Measurements from ENCODE around the gene ASIC3. TPM values are rescaled to one million over a fixed set of nuclear protein-coding genes. Genes with fewer than 3 reads are reported as not detected.

ASIC3 gene
- total and polyA plus RNA-seq, 2 experiments from 2014 or later: 2.1 to 4.5 TPM

DNA sequence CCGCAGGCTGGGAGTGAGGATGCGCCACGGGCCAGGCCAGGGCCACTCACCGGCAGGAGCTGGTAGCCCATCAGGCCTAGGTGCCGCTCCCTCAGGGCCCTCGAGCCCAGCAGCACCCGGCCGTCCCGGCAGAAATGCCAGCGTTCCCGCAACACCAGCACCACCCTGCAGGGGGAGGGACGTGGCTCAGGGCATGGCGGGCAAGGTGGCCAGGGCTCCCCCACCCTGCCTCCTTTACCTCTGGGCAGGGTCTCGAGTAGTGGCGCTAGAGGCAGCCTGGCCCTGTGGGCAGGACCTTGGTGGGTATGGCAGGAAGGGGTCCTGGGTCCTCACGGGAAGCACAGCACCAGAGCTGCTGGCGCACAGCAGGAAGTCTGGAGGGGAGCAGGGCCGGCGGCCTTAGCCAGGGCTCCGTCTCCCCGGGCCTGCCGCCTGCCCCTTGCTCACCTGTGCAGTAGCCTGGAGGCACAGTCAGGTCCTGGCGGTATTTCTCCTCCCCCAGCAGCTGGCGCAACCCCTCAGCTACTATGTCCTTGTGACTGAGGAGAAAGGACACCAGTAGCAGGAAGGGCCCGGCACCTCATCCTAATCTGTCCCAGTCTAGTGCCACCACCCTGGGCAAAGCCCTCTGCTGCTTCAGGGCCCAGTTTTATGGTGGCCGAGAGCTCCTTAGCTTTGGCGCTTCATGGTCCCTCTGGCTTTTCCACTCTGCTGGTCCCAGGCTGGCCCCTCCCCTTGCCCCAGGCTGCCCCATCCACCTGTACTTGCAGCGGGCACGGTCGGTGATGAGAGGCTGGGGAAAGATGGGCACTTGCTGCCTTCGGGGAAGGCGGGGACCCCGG lies 28.8 kb downstream of the ASIC3 start:
- WGBS (ENCODE audit: low lambda C conversion rate, missing lambda C conversion rate): 89% methylated on average over 32 of the region's 33 CpGs
- peaks cover 28% of the 10 kb centered on the region for H3K79me2 ChIP-seq
- H3K27ac ChIP-seq: peak overlapping the region; percentile 55
- TF ChIP-seq, protein P1, sequence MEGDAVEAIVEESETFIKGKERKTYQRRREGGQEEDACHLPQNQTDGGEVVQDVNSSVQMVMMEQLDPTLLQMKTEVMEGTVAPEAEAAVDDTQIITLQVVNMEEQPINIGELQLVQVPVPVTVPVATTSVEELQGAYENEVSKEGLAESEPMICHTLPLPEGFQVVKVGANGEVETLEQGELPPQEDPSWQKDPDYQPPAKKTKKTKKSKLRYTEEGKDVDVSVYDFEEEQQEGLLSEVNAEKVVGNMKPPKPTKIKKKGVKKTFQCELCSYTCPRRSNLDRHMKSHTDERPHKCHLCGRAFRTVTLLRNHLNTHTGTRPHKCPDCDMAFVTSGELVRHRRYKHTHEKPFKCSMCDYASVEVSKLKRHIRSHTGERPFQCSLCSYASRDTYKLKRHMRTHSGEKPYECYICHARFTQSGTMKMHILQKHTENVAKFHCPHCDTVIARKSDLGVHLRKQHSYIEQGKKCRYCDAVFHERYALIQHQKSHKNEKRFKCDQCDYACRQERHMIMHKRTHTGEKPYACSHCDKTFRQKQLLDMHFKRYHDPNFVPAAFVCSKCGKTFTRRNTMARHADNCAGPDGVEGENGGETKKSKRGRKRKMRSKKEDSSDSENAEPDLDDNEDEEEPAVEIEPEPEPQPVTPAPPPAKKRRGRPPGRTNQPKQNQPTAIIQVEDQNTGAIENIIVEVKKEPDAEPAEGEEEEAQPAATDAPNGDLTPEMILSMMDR (IDR thresholded peaks at IDR 0.05; ENCODE audit: poor library complexity): peak; percentile 10
- no peak for TF ChIP-seq EZH2 (IDR thresholded peaks at IDR 0.05; ENCODE audit: borderline replicate concordance)
- no peaks in the 10 kb centered on the region for H3K27me3 ChIP-seq
- no peak overlapping the region for H2AFZ ChIP-seq
- no peak overlapping the region for H3K4me3 ChIP-seq
- peaks cover 34% of the 10 kb centered on the region for H3K4me1 ChIP-seq (ENCODE audit: insufficient read depth)
- no peak for DNase-seq (ENCODE audit: low spot score)
- H3K9me3 ChIP-seq (ENCODE audit: low read depth): no peaks in the 10 kb centered on the region
- no peak overlapping the region for H3K4me2 ChIP-seq
- H3K36me3 ChIP-seq (replicated peaks; ENCODE audit: insufficient read depth, low read depth): no peaks in the 10 kb centered on the region
- H4K20me1 ChIP-seq (ENCODE audit: insufficient read depth, poor library complexity, severe bottlenecking): no peaks in the 10 kb centered on the region
- H3K9me2 ChIP-seq (replicated peaks; ENCODE audit: insufficient read depth): no peaks in the 10 kb centered on the region

GRCh38 chr7:151077705-151078232 lies 29.4 kb downstream of the ASIC3 start:
- Histone ChIP-seq H2AFZ (no peak overlapping the region), H3K4me3 (no peak overlapping the region), H3K27me3 (no peaks in the 10 kb centered on the region), H3K36me3 (replicated peaks; ENCODE audit: insufficient read depth, low read depth) (no peaks in the 10 kb centered on the region), H3K4me2 (no peak overlapping the region), H3K79me2 (peaks cover 35% of the 10 kb centered on the region), H3K9me3 (ENCODE audit: low read depth) (no peaks in the 10 kb centered on the region), H4K20me1 (ENCODE audit: insufficient read depth, poor library complexity, severe bottlenecking) (no peaks in the 10 kb centered on the region), H3K4me1 (ENCODE audit: insufficient read depth) (peaks cover 41% of the 10 kb centered on the region), H3K9me2 (replicated peaks; ENCODE audit: insufficient read depth) (no peaks in the 10 kb centered on the region), H3K27ac (peak overlapping the region; percentile 55)
- WGBS (ENCODE audit: low lambda C conversion rate, missing lambda C conversion rate): 87% methylated on average over 10 of the region's 10 CpGs
- no peak for DNase-seq (ENCODE audit: low spot score)
- TF ChIP-seq, protein P1 (IDR thresholded peaks at IDR 0.05; ENCODE audit: poor library complexity): no peak
- TF ChIP-seq EZH2phosphoT487 (IDR thresholded peaks at IDR 0.05; ENCODE audit: low read depth, severe bottlenecking, unreplicated experiment) (no peak), EZH2 (IDR thresholded peaks at IDR 0.05; ENCODE audit: borderline replicate concordance) (no peak)

GRCh38 chr7:151078233-151079040 lies 30.1 kb downstream of the ASIC3 start:
- peak overlapping the region; percentile 96 for H3K4me2 ChIP-seq
- peak; percentile 73 for DNase-seq (ENCODE audit: low spot score)
- 68% methylated on average over 22 of the region's 22 CpGs for WGBS (ENCODE audit: low lambda C conversion rate, missing lambda C conversion rate)
- H3K9me2 ChIP-seq (replicated peaks; ENCODE audit: insufficient read depth): no peaks in the 10 kb centered on the region
- TF ChIP-seq, protein P1 (IDR thresholded peaks at IDR 0.05; ENCODE audit: poor library complexity): no peak
- TF ChIP-seq EZH2phosphoT487 (IDR thresholded peaks at IDR 0.05; ENCODE audit: low read depth, severe bottlenecking, unreplicated experiment): no peak
- H3K36me3 ChIP-seq (replicated peaks; ENCODE audit: insufficient read depth, low read depth): no peaks in the 10 kb centered on the region
- no peaks in the 10 kb centered on the region for H3K9me3 ChIP-seq (ENCODE audit: low read depth)
- no peak overlapping the region for H2AFZ ChIP-seq
- H3K27me3 ChIP-seq: no peaks in the 10 kb centered on the region
- H3K4me3 ChIP-seq: no peak overlapping the region
- H4K20me1 ChIP-seq (ENCODE audit: insufficient read depth, poor library complexity, severe bottlenecking): no peaks in the 10 kb centered on the region
- peaks cover 39% of the 10 kb centered on the region for H3K79me2 ChIP-seq
- peak overlapping the region; percentile 97 for H3K27ac ChIP-seq
- H3K4me1 ChIP-seq (ENCODE audit: insufficient read depth): peaks cover 41% of the 10 kb centered on the region
